NCI-H187 treated with DMSO at 0.1 percent for 48 hours (cell line): ENCODE results near the gene CHN1.

Experiments
- DNase-seq: peaks from one replicate; lab custom pipeline; 2025; lab: John Stamatoyannopoulos, UW

CHN1 gene

GRCh38 chr2:174827371-174828369 lies 177.5 kb downstream of the CHN1 start:
- no peak for DNase-seq

- no peak for DNase-seq
Measured at GRCh38 chr2:174826051-174826450, 179.1 kb downstream of the CHN1 start.

- no peak for DNase-seq
Measured at GRCh38 chr2:174824068-174824467, 181.1 kb downstream of the CHN1 start.

- no peak for DNase-seq
Measured at GRCh38 chr2:174821628-174822027, 183.6 kb downstream of the CHN1 start.

- no peak for DNase-seq
Measured at GRCh38 chr2:174820361-174820760, 184.8 kb downstream of the CHN1 start.

- DNase-seq = no peak
Measured at GRCh38 chr2:174815526-174815925, 189.7 kb downstream of the CHN1 start.

GRCh38 chr2:174812037-174812436 lies 193.1 kb downstream of the CHN1 start:
- no peak for DNase-seq

- DNase-seq = no peak
Measured at GRCh38 chr2:174807931-174808330, 197.2 kb downstream of the CHN1 start.

- no peak for DNase-seq
Measured at GRCh38 chr2:174805803-174806202, 199.4 kb downstream of the CHN1 start.

- no peak for DNase-seq
Measured at GRCh38 chr2:174802459-174802858, 202.7 kb downstream of the CHN1 start.

GRCh38 chr2:174800436-174801205 lies 204.6 kb downstream of the CHN1 start:
- DNase-seq = no peak

GRCh38 chr2:174798801-174799200 lies 206.4 kb downstream of the CHN1 start:
- DNase-seq = no peak

- DNase-seq = no peak
Measured at GRCh38 chr2:174797781-174798276, 207.4 kb downstream of the CHN1 start.

GRCh38 chr2:174796319-174796771 lies 208.8 kb downstream of the CHN1 start:
- no peak for DNase-seq

- no peak for DNase-seq
Measured at GRCh38 chr2:174794851-174795374, 210.3 kb downstream of the CHN1 start.

- no peak for DNase-seq
Measured at GRCh38 chr2:174792309-174793025, 212.7 kb downstream of the CHN1 start.

GRCh38 chr2:174791746-174792280 lies 213.4 kb downstream of the CHN1 start:
- DNase-seq = no peak

GRCh38 chr2:174791020-174791419 lies 214.2 kb downstream of the CHN1 start:
- no peak for DNase-seq

GRCh38 chr2:174789001-174789400 lies 216.2 kb downstream of the CHN1 start:
- DNase-seq = no peak

GRCh38 chr2:174788291-174788929 lies 216.8 kb downstream of the CHN1 start:
- DNase-seq = no peak
